ENCODE measurements around the gene MEIS3.

GRCh38 chr19:47390533-47391488, 28.5 kb downstream of the MEIS3 start:
- TF ChIP-seq RCOR1 (IDR thresholded peaks at IDR 0.05; ENCODE audit: low read depth, low read length) (no peak), ELK1 (IDR thresholded peaks at IDR 0.05; ENCODE audit: low read depth, low read length) (no peak), CTCF (IDR thresholded peaks at IDR 0.05) (no peak), USF2 (IDR thresholded peaks at IDR 0.05) (no peak)
